Stimulated activated CD8-positive, alpha-beta memory T cell treated with anti-CD3 and anti-CD28 coated beads, Interleukin-4, amount 100 ng/mL, for 24 hours (primary cell): ENCODE data around the gene RNU6-9.
A peak's percentile ranks its signal among the peaks of the same experiment; 100 is the strongest.
"Not testable (repeated sequence)": the region's sequence is repeated elsewhere in the genome, so short reads cannot be mapped to it uniquely, and the experiment has no call there.

Experiments
- DNase-seq: peaks from one replicate; pipeline ENCODE4 v3.0.0-alpha.2; 2020; ENCODE audit warnings: low read depth

RNU6-9 gene

DNA sequence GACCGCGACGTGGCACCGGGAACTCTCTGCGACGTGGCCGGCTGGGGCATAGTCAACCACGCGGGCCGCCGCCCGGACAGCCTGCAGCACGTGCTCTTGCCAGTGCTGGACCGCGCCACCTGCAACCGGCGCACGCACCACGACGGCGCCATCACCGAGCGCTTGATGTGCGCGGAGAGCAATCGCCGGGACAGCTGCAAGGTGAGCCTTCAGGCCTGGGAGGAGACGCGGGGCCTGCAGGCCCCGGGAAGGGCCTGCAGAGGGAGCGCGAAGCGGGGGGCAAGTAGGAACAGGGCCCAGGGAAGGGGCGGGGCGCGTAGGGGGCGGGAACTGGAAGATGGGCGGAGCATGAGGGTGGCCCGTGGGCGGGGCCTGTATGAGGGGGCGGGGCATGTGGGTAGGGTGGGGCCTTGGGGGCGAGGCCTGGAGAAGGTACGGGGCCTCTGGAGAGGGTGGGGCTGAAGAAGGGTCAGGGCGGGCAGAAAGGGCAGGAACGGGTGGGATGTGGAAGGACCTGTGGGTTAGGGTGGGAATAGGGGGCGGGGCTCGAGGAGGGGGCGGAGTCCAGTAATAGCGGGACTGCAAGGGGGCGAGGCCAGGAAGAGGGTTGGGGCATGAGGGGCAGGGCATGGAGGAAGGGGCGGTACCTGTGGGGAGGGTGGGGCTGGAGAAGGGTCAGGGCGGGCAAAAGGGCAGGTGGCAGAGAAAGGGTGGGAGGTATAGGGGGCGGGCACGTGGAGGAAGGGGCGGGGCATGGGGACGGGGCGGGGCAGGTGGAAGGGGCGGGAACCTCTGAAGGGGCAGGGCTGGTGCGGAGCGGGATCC, 31.3 kb upstream of the RNU6-9 start:
- DNase-seq, result peak; percentile 44

DNA sequence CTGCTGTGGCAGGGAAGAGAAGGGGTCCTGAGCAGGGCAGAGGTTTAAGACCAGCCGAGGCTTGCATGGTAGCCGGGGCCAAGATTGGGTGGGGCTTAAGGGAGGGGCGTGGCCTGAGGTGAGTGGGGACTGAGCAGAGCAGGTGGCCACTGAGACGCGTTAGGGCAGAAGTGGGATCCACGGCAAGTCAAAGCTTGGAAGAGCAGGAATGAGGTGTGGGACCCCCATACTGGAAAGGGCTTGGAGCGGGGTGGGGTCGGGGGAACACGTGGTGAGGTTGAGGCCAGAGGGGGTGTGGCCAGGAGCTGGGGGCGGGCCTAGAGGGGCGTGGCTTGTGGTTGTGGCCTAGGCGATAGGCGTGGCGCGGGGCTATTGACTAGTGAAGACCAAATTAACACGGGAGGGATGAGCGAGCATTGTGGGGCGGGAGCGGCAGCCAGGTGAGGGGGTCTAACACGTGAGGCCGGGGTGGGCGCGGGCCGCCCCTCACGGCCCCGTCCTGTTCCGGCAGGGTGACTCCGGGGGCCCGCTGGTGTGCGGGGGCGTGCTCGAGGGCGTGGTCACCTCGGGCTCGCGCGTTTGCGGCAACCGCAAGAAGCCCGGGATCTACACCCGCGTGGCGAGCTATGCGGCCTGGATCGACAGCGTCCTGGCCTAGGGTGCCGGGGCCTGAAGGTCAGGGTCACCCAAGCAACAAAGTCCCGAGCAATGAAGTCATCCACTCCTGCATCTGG, 30.5 kb upstream of the RNU6-9 start:
- peak; percentile 60 for DNase-seq

DNA sequence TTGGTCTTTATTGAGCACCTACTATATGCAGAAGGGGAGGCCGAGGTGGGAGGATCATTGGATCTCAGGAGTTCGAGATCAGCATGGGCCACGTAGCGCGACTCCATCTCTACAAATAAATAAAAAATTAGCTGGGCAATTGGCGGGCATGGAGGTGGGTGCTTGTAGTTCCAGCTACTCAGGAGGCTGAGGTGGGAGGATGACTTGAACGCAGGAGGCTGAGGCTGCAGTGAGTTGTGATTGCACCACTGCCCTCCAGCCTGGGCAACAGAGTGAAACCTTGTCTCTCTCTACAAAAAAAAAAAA, 30.0 kb upstream of the RNU6-9 start:
- DNase-seq, result no peak

DNA sequence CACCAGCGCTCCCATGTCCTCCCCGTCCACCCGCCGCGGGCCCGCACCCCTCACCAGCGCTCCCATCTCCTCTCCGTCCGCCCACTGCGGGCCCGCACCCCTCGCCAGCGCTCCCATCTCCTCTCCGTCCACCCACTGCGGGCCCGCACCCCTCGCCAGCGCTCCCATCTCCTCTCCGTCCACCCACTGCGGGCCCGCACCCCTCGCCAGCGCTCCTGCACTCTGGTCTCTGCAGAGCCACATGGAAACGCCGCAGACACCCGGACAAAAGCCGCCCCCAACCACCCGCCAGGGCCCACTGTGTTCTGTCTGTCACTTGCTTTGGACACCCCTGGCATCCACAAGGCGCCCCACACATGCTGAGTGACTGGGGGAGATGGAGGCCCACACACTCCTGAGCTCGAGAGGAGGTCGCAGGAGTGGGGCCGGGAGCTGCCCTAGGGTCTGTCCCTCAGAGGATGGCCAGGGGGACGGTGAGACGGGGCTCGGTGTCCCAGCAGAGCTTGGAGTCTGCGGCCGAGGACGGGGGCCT, 26.4 kb upstream of the RNU6-9 start:
- DNase-seq, result no peak

DNA sequence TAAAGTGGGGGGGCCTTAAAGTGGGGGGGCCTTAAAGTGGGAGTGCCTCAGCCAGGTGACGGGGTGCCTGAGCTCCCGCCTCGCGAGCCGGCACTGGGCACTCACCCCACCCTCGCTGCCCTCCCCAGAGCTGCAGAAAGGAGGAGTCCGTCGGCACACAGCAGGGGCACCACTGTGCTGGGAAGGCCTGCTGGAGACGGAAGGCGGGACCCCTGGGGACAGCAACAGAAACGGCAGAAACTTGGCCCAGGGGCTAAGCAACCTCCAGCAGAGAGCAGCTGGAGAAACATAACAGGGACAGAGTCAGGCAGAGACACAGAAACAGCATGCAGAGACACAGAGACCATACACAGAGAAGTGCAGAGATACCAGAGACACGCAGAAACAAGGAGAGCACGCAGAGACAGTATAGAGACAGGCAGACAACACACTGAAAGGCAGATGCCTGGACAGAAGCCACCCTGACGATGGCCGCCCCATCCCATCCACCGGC, 25.9 kb upstream of the RNU6-9 start:
- no peak for DNase-seq

DNA sequence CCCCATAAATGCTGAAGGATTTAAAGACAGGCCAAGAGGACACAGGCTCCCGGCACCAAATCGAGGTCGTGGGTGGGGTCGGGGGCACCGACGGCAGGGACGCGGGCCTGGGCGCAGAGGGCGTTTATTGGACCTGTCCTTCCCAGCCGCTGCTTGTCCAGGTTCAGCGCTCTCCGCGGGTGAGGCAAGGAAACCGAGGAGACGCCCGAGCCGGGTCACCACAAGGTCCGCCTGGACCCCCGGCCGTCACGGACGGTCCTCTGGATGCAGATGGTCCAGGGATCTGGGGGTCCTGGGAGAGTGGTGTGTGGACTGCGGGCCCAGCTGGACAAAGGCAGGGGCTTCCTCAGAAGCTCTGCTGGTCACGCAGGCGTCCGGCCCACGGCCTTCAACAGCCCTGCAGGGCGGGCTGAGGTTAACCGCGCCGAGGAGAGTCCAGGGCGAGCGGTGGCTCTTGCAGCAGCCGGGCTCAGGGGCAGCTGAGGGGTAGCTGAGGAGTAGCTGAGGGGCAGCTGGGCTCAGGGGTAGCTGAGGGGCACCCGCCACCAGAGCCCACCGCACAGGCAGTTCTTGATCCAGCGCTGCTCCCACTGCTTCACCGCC, 25.3 kb upstream of the RNU6-9 start:
- DNase-seq, result no peak

DNA sequence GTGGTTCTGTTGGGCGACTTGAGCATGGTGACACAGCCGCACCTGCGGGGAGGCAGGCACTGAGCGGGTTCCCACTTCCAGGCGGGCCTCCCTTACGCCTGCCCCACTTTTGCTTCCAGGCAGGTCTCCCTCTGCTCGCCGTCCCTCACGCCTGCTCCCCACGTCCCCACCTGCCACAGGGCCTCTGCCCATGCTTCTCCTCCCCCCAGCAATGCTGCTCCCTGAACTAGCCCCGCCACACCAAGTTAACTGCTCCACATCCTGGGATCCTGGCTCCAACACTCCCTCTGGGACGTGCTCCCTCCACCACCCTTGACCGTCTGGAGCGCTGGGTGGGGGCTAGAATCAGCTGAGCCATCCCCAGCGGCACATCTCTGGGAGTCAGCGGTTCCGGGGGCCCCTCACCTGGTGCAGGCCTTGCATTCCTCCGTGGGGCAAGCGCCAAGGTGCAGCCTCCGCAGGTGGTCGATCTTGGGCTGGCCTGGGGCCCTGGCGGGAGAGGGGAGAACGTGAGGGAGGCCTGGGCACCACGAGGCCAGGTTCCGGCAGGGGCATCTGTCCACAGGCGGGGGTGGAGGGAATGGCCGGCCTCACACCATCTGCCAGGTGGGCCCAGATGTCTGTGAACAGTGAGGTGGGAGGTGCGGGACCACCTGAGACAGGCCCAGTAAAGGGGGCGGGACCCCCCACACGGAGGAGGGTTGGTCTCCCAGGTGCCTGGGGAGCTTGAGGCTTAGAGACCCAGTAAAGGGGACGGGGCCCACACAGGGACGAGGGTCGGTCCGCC, 24.6 kb upstream of the RNU6-9 start:
- DNase-seq, result no peak

DNA sequence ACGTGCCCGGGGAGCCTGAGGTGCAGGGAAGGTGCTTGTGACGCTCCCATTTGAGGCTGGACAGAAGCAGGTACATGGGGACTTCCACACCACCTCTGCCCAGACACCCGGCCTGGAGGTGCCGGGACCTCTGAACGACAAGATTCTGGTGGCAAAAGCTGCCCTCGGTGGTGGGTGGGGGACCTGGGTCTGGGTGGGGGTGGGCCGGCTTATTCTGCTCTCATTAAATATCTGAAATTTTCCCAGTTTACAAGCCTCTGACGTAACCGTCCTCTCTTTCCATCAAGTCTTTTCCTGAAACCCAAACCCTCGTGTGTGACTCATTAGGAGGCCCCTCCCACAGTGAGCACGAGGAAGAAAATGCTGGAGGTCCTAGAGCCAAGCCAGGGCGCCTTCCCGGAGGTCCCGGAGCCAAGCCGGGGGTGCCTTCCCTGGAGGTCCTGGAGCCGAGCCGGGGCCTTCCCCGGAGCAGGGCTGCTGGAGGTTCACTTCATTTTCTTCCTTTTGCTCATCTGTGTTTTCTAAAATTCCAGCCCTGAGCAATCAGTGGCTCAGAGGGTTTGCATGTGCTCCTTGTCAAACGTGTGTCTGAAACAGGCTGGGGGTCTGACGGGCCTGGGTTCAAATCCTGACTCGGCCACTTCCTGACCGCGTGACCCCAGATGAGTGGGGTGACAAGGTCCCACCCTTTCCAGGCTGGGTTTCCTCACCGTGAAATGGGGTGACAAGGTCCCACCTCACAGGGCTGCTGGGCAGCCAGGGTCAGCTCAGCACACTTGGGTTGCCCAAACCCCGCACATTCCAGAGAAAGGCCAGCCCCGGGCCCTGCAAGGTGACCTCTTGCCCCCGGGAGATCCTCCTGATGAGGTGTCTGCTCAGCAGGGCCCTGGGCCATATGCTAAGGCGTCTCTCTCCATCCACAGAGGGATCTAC, 23.8 kb upstream of the RNU6-9 start:
- DNase-seq, result no peak

DNA sequence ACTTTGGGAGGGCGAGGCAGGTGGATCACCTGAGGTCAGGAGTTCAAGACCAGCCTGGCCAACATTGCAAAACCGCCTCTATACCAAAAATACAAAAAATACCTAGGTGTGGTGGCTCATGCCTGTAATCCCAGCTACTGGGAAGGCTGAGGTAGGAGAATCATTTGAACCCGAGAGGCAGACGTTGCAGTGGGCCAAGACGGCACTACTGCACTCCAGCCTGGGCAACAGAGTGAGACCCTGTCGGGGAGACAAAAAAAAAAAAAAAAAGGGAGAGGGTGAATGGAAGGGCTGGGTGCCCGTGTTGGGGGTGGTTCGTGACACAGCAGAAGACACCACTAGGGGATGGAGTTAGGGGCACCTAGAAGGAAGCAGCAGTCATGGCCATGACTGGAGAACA, 23.0 kb upstream of the RNU6-9 start:
- DNase-seq, result no peak

DNA sequence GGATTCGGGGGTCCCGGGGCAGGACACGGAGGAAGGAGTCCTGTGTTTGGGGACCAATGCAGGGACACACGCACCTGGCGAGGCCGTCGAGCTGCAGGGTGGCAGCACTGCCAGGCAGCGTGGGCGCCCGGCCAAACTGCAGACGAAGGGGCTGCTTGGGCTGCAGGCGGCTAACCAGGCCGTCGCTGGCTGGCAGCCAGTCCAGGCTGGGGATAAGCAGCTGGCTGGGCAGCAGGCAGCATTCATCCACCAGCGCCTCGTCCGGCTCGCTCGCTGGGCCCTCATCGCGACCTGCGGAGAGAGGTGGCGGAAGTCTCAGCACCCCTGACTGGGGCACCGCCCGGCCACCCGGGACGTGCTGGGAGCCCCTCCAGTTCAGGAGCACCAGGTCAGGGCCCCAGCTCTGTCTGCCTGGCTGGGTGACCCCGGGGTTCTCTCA, 22.3 kb upstream of the RNU6-9 start:
- DNase-seq, result no peak

DNA sequence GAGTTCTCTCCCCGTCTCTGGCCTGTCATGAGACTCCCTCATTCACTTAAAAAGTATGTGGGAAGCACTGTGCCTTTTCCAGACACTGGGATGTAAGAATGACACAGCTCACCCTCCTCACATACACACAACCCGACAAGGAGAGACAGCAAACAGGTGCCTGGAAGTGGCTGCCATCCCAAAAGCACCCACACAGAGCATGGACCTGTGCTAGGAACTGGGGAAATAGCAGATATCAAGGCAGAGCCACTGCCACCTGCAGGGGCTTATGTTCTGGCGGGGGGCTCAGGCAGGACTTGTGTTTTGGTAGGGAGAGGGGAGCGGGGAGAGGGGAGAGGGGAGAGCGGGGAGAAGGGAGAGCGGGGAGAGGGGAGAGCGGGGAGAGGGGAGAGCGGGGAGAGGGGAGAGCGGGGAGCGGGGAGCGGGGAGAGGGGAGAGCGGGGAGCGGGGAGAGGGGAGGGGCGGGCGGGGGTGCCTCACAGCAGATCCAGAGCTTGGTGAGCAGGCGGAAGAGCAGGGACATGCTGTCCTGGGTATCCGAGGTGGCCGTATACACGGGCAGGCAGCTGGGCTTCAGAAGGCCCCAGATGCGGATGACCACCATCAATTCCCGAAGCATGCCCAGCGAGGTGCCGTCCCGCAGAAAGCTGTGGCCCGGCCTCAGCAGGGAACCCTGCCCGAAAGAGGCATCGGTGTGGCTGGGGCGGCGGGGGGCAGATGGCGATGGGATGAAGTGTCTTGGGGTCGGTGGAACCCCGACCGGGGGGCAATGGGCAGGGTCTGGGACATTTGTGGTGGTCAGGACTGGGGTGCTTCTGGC, 21.6 kb upstream of the RNU6-9 start:
- no peak for DNase-seq

DNA sequence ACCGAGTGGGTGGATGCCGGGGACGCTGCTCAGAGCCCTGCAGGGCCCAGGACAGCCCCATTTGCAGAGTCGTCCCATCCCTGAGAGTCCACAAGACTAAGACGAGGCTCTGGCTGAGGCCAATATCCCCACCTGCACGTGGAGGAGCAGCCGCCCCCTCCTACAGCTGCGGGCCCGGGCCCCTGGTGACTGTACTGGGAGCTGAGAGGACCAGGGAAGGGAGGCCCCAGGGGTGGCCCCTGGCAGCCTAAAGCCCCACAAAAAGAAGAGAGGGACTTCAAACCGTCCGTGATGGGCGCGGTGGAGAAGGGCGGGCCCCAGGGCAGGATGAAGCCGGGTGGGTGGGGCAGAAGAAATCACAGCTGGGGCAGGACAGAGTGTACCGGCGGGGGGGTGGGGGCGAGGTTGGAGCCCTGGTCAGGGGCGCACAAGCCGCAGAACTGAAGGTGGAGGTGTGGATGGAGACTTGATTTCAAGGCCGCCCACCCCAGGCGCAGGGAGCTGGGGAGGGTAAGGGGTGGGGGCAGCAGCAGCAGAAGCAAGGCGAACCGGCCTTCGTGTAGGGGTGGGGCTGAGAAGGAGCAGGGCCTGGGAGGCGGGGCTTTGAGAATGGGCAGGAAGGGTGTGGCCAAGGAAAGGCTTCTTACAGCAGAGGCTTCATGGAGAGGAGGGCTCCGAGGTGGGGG, 20.9 kb upstream of the RNU6-9 start:
- DNase-seq, result peak; percentile 57

DNA sequence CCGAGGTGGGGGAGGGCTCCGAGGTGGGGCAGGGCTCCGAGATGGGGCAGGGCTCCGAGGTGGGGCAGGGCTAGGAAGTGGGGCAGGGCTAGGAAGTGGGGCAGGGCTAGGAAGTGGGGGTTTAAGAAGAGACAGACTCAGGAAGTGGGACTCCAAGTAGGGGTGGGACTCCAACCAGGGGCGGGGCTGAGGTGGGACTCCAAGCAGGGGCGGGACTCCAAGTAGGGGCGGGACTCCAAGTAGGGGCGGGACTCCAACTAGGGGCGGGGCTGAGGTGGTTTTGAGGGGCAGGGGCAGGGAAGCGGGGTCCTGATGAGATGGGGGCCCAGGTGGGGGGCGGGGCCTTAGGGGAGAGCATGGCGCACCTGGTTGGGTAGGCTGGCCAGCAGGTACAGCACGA, 20.2 kb upstream of the RNU6-9 start:
- DNase-seq, result peak; percentile 54

DNA sequence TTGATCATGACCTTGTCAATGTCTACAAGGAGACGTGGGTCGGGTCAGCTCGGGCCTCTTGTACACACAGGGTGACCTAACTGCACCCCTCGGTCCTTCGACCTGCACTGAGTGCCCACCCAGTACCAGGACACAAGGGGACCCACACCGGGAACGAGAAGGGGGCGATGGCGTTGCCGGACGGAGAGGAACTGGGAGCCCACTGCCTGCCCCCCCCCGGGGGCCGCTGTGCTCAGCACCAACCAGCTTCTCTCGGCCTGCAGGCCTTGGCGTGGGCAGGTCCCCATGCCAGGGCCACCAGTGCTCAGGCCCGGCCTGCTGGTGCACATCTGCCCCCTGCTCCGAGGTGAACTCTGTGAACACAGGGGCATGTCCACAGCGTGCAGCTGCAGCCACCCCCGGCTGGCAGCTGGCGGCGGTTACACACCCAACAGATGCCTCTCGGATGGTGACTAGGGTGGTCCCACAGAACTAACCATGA, 19.7 kb upstream of the RNU6-9 start:
- no peak for DNase-seq

DNA sequence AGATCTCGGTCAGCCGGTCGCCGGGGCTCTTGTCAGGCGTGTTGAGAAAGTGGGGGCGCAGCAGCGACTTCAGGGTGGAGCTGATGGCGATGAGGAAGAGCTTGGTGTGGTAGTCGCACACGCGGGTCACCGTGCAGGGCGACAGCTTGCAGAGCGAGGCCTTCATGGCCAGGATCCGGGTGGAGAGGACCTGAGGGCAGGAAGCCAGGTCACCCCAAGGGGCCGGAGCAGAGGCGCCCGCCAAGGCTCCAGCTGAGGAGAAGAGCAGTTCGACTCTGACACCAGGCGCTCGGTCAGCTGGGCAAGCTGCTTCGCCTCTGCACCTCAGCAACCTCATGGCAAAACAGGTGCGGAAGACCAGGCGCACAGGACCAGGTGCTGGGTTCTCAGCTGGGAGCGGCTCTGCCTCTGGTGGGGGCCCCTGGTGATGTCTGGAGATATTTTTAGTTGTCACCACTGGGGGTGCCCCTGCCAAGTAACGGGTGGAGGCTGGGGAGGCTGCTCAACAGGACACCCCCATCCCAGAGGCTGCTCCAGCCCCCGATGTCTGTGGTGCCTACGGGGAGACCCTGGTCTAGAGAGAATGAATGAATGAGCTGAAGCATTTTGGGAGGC, 17.9 kb upstream of the RNU6-9 start:
- no peak for DNase-seq

DNA sequence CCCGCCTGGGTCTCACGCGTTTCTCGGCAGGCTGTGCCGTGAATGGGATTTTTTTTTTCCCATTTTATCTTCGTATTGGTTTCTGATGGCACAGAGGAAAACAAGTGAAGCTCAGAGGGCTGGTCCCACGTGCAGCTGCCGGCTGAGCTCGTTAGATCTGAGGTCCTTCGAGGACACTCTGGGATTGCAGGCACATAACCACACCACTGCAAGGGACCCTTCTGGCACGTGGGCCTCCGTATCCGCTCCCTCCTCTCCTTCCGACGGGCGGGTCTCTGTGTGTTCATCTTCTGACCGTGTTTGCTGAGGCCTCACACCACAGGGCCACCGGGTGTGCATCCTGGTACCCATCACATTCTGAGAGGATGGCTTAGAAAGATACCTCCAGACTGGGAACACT, 17.2 kb upstream of the RNU6-9 start:
- DNase-seq, result no peak

DNA sequence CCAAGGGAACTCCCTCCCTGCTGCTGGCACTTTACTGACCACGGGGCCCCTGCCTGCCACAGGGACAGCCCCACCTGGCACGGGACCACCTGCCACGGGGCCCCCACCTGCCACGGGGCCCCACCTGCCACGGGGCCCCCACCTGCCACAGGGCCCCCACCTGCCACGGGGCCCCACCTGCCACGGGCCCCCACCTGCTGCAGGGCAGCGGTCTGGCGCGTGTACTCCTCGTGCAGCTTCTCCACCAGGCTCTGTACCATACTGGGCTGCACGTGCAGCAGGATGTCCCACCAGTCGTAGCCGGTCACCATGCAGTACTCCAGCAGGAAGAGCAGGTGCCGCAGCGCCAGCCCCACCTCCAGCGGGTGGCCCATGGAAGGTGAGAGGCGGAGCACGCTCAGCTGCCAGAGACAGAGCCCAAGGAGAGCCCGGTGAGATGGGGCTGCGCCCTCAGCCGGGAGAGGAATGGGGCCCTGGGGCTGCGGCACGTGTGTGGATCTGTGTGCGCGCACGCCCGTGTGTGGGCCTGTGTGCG, 16.4 kb upstream of the RNU6-9 start:
- no peak for DNase-seq

DNA sequence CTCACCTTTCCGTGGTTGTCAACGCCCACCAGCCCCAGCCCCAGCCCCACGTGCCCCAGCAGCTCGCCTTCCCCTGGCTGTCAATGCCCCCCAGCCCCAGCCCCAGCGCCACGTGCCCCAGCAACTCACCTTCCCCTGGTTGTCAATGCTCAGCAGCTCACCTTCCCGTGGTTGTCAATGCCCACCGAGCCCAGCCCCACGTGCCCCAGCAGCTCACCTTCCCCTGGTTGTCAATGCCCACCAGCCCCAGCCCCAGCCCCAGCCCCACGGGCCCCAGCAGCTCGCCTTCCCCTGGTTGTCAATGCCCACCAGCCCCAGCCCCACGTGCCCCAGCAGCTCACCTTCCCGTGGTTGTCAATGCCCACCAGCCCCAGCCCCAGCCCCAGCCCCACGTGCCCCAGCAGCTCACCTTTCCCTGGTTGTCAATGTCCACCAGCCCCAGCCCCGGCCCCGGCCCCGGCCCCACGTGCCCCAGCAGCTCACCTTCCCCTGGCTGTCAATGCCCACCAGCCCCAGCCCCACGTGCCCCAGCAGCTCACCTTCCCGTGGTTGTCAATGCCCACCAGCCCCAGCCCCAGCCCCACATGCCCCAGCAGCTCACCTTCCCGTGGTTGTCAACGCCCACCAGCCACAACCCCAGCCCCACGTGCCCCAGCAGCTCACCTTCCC, 15.2 kb upstream of the RNU6-9 start:
- DNase-seq, result not testable (repeated sequence)
